Muscle layer of duodenum (tissue), 2 donors: Measurements from ENCODE around the gene GRXCR1.

Experiments used
- H3K27ac ChIP-seq: one replicate; pipeline ENCODE4 v1.7.0; 2013; ENCODE audit warnings: mild to moderate bottlenecking, low read length
- H3K27me3 ChIP-seq: one replicate; pipeline ENCODE4 v1.7.0; 2013; ENCODE audit warnings: low read depth, mild to moderate bottlenecking, control low read depth, low read length
- H3K36me3 ChIP-seq, 2 donors: one replicate each; pipeline ENCODE4 v1.7.0; 2013; ENCODE audit warnings: low read length in 2 of 2, control low read depth in 1 of 2, mild to moderate bottlenecking in 1 of 2; ENCODE audit not compliant: insufficient read depth in 2 of 2, control insufficient read depth in 1 of 2
- H3K4me1 ChIP-seq, 2 donors: one replicate each; pipeline ENCODE4 v1.7.0; 2013; ENCODE audit warnings: low read length in 2 of 2, mild to moderate bottlenecking in 2 of 2, control low read depth in 1 of 2, moderate library complexity in 1 of 2; ENCODE audit not compliant: insufficient read depth in 2 of 2, control insufficient read depth in 1 of 2
- H3K4me3 ChIP-seq, 2 donors: one replicate each; pipeline ENCODE4 v1.7.0; 2013; ENCODE audit warnings: low read length in 2 of 2, low read depth in 1 of 2, mild to moderate bottlenecking in 1 of 2
- H3K9me3 ChIP-seq, 2 donors: one replicate each; pipeline ENCODE4 v1.7.0; 2013; ENCODE audit warnings: low read length in 2 of 2, control low read depth in 1 of 2, mild to moderate bottlenecking in 1 of 2; ENCODE audit not compliant: control insufficient read depth in 1 of 2
- donor health status: healthy.

Gene GRXCR1

GRCh38 chr4:42928582-42928981 lies 36.1 kb downstream of the GRXCR1 start:
- Histone ChIP-seq H3K27ac (no peak overlapping the region), H3K9me3 (no peaks in the 10 kb centered on the region), H3K36me3 (no peaks in the 10 kb centered on the region), H3K4me3 (no peak overlapping the region), H3K27me3 (no peaks in the 10 kb centered on the region), H3K4me1 (no peaks in the 10 kb centered on the region)

DNA sequence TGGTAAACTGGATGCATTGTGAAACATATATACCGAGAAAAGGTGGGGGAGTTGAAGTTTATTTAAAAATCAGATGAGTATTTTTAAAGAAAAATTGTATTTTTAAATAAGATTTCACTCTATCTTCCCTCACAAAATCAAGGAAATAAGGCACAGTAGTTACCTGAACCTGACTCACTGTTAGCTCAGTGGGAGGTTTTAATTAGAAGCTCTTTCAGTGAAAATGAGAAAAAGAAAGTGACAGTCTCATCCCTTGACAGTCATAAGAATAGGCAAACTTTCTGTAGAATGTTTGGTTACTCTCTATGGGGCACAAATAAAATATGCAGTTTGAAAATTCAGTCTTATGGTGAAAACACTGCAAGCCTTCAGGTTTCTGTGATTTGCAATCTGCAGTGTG lies 49.7 kb downstream of the GRXCR1 start:
- Histone ChIP-seq H3K9me3 (peaks cover 0 to 3% of the 10 kb centered on the region in 2 donors), H3K27me3 (no peaks in the 10 kb centered on the region), H3K36me3 (no peaks in the 10 kb centered on the region), H3K4me1 (no peaks in the 10 kb centered on the region), H3K4me3 (no peak overlapping the region), H3K27ac (no peak overlapping the region)

DNA sequence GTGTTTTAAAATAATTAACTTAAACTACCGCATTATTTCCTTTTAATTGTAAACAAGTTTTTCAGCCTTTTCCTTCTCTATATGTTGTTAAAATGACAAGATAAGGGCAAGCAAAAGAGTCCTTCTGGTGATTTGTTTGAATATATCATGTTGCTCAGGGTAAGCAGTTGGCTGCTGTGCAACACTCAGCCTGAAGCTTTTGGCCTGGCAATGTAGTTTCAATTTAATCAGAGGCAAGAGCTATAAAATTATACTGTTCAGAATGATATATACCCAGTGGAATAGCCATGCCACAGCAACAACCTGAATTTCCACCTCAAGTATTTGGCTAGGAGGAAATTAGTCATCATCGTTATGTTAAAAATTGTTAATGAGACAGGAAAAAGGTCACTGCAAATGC lies 53.4 kb downstream of the GRXCR1 start:
- Histone ChIP-seq H3K36me3 (no peaks in the 10 kb centered on the region), H3K27ac (no peak overlapping the region), H3K4me1 (no peaks in the 10 kb centered on the region)

GRCh38 chr4:42953321-42953720 lies 60.8 kb downstream of the GRXCR1 start:
- Histone ChIP-seq H3K9me3 (no peaks in the 10 kb centered on the region), H3K4me1 (no peaks in the 10 kb centered on the region), H3K27me3 (no peaks in the 10 kb centered on the region), H3K27ac (no peak overlapping the region), H3K36me3 (no peaks in the 10 kb centered on the region), H3K4me3 (no peak overlapping the region)

More for the DNA sequence above, 53.4 kb downstream of the GRXCR1 start:
- Histone ChIP-seq H3K4me3 (no peak overlapping the region), H3K9me3 (no peaks in the 10 kb centered on the region), H3K27me3 (no peaks in the 10 kb centered on the region)

DNA sequence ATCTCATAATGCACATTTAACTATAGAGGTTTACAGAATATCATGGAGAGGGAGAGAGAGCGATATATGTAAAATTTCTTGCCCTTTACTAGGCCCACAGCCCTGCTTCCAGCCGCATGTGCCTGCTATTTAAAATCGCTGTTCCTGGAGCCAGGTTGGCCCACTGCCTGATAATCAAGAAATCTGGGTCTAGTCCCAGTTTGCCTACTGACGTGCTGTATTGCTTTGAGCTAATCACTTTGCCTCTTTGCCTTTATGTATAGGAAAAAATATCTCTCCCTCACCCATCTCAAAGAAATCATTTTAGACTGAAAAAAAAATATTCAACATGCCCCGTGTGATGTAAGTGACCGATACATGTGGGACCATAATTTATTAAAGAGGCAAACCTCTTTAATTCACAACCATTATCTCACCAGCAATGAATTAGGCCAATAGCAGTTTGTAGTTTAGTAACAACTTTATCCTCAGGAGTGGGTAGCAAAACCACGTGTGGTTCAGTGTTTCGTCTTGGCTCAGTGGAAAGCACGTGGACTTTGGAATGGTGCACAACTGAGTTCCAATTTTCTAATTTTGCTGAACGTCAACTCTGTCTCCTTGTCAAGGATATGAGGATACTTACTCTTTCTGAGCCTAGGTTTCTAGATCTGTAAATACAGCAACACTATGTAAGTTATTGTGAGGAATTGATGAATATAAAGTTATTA lies 62.6 kb downstream of the GRXCR1 start:
- no peaks in the 10 kb centered on the region for H3K36me3 ChIP-seq
- no peaks in the 10 kb centered on the region for H3K9me3 ChIP-seq
- no peaks in the 10 kb centered on the region for H3K4me1 ChIP-seq
- no peak overlapping the region for H3K4me3 ChIP-seq
- no peak overlapping the region for H3K27ac ChIP-seq
- no peaks in the 10 kb centered on the region for H3K27me3 ChIP-seq

GRCh38 chr4:42955746-42956505 lies 63.4 kb downstream of the GRXCR1 start:
- no peaks in the 10 kb centered on the region for H3K9me3 ChIP-seq
- no peaks in the 10 kb centered on the region for H3K4me1 ChIP-seq
- H3K27ac ChIP-seq, result no peak overlapping the region
- H3K4me3 ChIP-seq, result no peak overlapping the region
- no peaks in the 10 kb centered on the region for H3K27me3 ChIP-seq
- H3K36me3 ChIP-seq, result no peaks in the 10 kb centered on the region

- Histone ChIP-seq H3K27ac (no peak overlapping the region), H3K4me3 (no peak overlapping the region), H3K36me3 (no peaks in the 10 kb centered on the region), H3K9me3 (no peaks in the 10 kb centered on the region), H3K4me1 (no peaks in the 10 kb centered on the region), H3K27me3 (no peaks in the 10 kb centered on the region)
Observed at GRCh38 chr4:42965326-42965725, 72.8 kb downstream of the GRXCR1 start.

- no peak overlapping the region for H3K27ac ChIP-seq
- no peaks in the 10 kb centered on the region for H3K27me3 ChIP-seq
- no peaks in the 10 kb centered on the region for H3K4me1 ChIP-seq
- no peaks in the 10 kb centered on the region for H3K36me3 ChIP-seq
- peaks cover 5 to 8% of the 10 kb centered on the region in 2 donors for H3K9me3 ChIP-seq
- H3K4me3 ChIP-seq, result no peak overlapping the region
Observed at GRCh38 chr4:42985976-42986375, 93.5 kb downstream of the GRXCR1 start.

DNA sequence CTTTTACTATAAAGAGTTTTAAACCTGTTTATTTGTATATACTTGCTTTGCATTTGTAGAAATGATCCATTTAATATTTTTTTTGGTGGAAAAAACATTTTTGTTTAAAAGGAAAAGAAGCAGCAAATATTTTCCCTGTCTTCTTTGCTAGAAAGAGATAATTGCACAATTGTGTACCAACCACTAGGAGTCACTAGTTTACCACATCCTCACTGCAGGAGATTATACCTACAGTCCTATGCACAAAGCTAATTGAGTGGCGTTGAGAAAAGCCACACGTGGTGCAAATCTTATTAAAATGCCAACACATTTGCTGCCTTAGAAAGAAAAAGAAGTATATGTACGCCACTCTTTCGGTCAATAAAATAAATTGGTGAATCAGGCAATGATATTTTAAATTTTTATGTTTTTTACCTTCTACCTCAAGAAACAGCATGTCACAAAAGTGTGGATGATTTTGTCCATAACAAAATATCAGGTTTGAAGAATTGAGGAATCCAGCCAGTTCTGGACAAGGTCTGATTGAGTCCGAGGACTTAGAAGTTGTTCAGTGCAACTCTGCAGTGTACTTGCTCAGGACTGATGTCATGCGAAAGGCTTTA lies 102.9 kb downstream of the GRXCR1 start:
- H3K4me1 ChIP-seq, result no peaks in the 10 kb centered on the region
- no peaks in the 10 kb centered on the region for H3K9me3 ChIP-seq
- no peaks in the 10 kb centered on the region for H3K36me3 ChIP-seq
- H3K4me3 ChIP-seq, result no peak overlapping the region
- H3K27me3 ChIP-seq, result no peaks in the 10 kb centered on the region
- no peak overlapping the region for H3K27ac ChIP-seq

GRCh38 chr4:43008793-43009192 lies 116.3 kb downstream of the GRXCR1 start:
- Histone ChIP-seq H3K36me3 (no peaks in the 10 kb centered on the region), H3K4me3 (no peak overlapping the region), H3K27ac (no peak overlapping the region), H3K9me3 (peaks cover 0 to 7% of the 10 kb centered on the region in 2 donors), H3K27me3 (no peaks in the 10 kb centered on the region), H3K4me1 (no peaks in the 10 kb centered on the region)

DNA sequence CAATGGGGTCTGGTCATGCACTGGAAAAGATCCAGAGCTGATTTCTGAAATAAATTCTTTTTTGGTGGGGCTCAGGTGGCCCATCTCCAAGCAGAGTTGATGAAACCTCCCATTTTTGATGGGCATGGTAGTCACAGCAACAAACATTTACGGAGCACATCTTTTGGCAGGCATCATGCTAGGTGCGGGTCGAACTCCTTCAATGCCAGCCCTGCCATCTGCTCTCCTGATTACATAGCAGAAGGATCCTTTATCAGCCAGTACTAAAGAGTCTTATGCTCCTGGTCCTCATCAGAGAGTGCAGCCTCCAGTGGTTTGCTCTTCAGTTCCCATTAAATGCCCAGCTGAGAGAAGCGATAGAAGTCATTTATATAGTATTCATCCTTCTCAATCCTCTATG lies 121.7 kb downstream of the GRXCR1 start:
- Histone ChIP-seq H3K36me3 (no peaks in the 10 kb centered on the region), H3K27ac (no peak overlapping the region), H3K4me1 (no peaks in the 10 kb centered on the region), H3K4me3 (no peak overlapping the region), H3K27me3 (no peaks in the 10 kb centered on the region), H3K9me3 (no peaks in the 10 kb centered on the region)
